ENCODE data around the gene MSX1.

DNA sequence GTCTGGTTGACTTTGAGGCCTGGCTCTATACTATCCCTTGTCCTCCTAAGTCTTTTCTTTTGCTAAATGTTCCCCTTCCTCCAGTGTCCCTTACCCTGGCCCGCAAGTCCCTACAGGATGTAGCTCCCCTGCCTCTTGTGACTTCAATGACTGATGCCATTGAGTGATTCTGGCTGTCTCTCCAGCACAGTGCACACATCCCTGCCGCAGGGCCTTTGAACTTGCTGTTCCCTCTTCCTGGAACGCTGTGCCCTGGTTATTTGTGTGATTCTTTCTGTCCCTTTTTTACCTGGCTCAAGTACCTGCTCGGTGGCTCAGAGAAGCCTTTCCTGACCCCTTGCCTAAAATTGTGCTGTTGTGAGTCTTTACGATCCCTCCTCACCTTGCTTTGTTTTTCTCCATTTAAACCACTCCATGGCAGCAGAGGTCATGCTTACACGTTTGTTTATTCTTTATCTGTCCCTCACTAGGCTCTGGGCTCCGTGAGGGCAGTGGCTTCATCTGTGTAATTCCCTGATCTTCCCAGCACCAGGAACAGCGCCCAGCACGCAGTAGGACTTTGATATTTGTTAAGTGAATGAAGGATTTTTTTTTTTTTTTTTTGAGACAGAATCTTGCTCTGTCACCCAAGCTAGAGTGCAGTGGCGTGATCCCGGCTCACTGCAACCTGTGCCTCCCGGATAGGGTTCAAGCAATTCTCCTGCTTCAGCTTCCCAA is 17.6 kb downstream of the MSX1 start:
- no peak for TF ChIP-seq POLR2A (IDR thresholded peaks at IDR 0.05)
- TF ChIP-seq, protein P1, sequence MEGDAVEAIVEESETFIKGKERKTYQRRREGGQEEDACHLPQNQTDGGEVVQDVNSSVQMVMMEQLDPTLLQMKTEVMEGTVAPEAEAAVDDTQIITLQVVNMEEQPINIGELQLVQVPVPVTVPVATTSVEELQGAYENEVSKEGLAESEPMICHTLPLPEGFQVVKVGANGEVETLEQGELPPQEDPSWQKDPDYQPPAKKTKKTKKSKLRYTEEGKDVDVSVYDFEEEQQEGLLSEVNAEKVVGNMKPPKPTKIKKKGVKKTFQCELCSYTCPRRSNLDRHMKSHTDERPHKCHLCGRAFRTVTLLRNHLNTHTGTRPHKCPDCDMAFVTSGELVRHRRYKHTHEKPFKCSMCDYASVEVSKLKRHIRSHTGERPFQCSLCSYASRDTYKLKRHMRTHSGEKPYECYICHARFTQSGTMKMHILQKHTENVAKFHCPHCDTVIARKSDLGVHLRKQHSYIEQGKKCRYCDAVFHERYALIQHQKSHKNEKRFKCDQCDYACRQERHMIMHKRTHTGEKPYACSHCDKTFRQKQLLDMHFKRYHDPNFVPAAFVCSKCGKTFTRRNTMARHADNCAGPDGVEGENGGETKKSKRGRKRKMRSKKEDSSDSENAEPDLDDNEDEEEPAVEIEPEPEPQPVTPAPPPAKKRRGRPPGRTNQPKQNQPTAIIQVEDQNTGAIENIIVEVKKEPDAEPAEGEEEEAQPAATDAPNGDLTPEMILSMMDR (IDR thresholded peaks at IDR 0.05 in 4 of 5, conservative IDR thresholded peaks at IDR 0.05 in 1 of 5) = no peak
